CD14-positive monocyte (primary cell): ENCODE results near the gene RNF181. TPM values are rescaled to one million over a fixed set of nuclear protein-coding genes. Genes with fewer than 3 reads are reported as not detected.

Experiments used
- DNase-seq, 3 donors: peaks; one replicate each; pipeline ENCODE4 v3.0.0-alpha.2; 2011 to 2022
- H2AFZ ChIP-seq: 2 replicates; pipeline ENCODE4 v1.6.0; 2012; ENCODE audit warnings: mild to moderate bottlenecking, low read depth, low read length, inconsistent platforms; ENCODE audit not compliant: insufficient read depth, poor library complexity, severe bottlenecking
- H3K27ac ChIP-seq, 2 donors: 1 replicate in 1 of 2; 2 replicates in 1 of 2; pipeline ENCODE4 v1.5.1; 2012 to 2013; ENCODE audit warnings: low read length in 2 of 2, control low read depth in 1 of 2, inconsistent platforms in 1 of 2, low read depth in 1 of 2, mild to moderate bottlenecking in 1 of 2
- H3K27me3 ChIP-seq, 2 donors: one replicate each; pipeline versions ENCODE4 v1.6.0 to v1.6.1; 2011 to 2013; ENCODE audit warnings: low read length in 2 of 2; ENCODE audit not compliant: control insufficient read depth in 2 of 2, insufficient read depth in 2 of 2
- H3K36me3 ChIP-seq, 2 donors: replicated peaks in 1 of 2; 1 replicate in 1 of 2; 2 replicates in 1 of 2; pipeline versions ENCODE4 v1.5.1 to v1.6.1; 2012 to 2013; ENCODE audit warnings: low read length in 2 of 2, control low read depth in 1 of 2, inconsistent platforms in 1 of 2, mild to moderate bottlenecking in 1 of 2; ENCODE audit not compliant: insufficient read depth in 2 of 2, control insufficient read depth in 1 of 2
- H3K4me1 ChIP-seq, 2 donors: 1 replicate in 1 of 2; 2 replicates in 1 of 2; pipeline versions ENCODE4 v1.5.1 to v1.6.1; 2012 to 2013; ENCODE audit warnings: low read length in 2 of 2, control low read depth in 1 of 2, inconsistent platforms in 1 of 2, mild to moderate bottlenecking in 1 of 2, moderate library complexity in 1 of 2; ENCODE audit not compliant: insufficient read depth in 2 of 2, control insufficient read depth in 1 of 2
- H3K4me2 ChIP-seq: replicated peaks from 2 replicates; pipeline ENCODE3; 2012; ENCODE audit warnings: low read length, moderate library complexity, mild to moderate bottlenecking; ENCODE audit not compliant: poor library complexity, severe bottlenecking; ENCODE audit errors: extremely low read depth
- H3K4me3 ChIP-seq, 3 experiments: fragments of 200-600 bp in 1 of 3; sonication (generic) in 1 of 3; replicated peaks in 1 of 3; 1 replicate in 2 of 3; 2 replicates in 1 of 3; pipeline ENCODE4 v1.5.1; 2011 to 2013; ENCODE audit warnings: low read length in 3 of 3, mild to moderate bottlenecking in 3 of 3, control low read depth in 2 of 3, low read depth in 2 of 3, inconsistent platforms in 1 of 3, moderate library complexity in 1 of 3
- H3K79me2 ChIP-seq: 2 replicates; pipeline ENCODE4 v1.6.0; 2012; ENCODE audit warnings: mild to moderate bottlenecking, control low read depth, inconsistent platforms, low read length, moderate library complexity; ENCODE audit not compliant: insufficient read depth
- H3K9ac ChIP-seq: 2 replicates; pipeline ENCODE4 v1.6.0; 2017; ENCODE audit warnings: low read length, mild to moderate bottlenecking; ENCODE audit not compliant: insufficient read depth, poor library complexity, severe bottlenecking
- H3K9me3 ChIP-seq, 2 donors: replicated peaks in 1 of 2; 1 replicate in 1 of 2; 2 replicates in 1 of 2; pipeline versions ENCODE4 v1.5.1 to v1.6.1; 2012 to 2013; ENCODE audit warnings: low read length in 2 of 2, control low read depth in 1 of 2; ENCODE audit not compliant: control insufficient read depth in 1 of 2, insufficient read depth in 1 of 2
- H4K20me1 ChIP-seq: 2 replicates; pipeline ENCODE4 v1.6.0; 2012; ENCODE audit warnings: mild to moderate bottlenecking, low read length, control low read depth, moderate library complexity; ENCODE audit not compliant: insufficient read depth
- H3K27ac Mint-ChIP-seq, 7 donors: one replicate each; pipeline ENCODE4 v1.8.0; 2020; ENCODE audit warnings: mild to moderate bottlenecking in 7 of 7, mixed read lengths in 7 of 7, moderate library complexity in 6 of 7, inconsistent platforms in 2 of 7
- H3K27me3 Mint-ChIP-seq, 3 donors: one replicate each; pipeline ENCODE4 v1.8.0; 2021 to 2022; ENCODE audit warnings: low read depth in 3 of 3, mild to moderate bottlenecking in 3 of 3, mixed read lengths in 3 of 3, moderate library complexity in 3 of 3, inconsistent platforms in 1 of 3
- H3K36me3 Mint-ChIP-seq, 2 donors: one replicate each; pipeline ENCODE4 v1.8.0; 2020; ENCODE audit warnings: mixed read lengths in 2 of 2, inconsistent platforms in 1 of 2, mild to moderate bottlenecking in 1 of 2
- H3K4me1 Mint-ChIP-seq: one replicate; pipeline ENCODE4 v1.8.0; 2020; ENCODE audit warnings: mild to moderate bottlenecking, mixed read lengths
- H3K4me3 Mint-ChIP-seq, 2 donors: one replicate each; pipeline ENCODE4 v1.8.0; 2020; ENCODE audit warnings: mild to moderate bottlenecking in 2 of 2, mixed read lengths in 2 of 2, moderate library complexity in 1 of 2
- H3K9me3 Mint-ChIP-seq, 7 donors: one replicate each; pipeline ENCODE4 v1.8.0; 2020 to 2022; ENCODE audit warnings: mixed read lengths in 7 of 7, mild to moderate bottlenecking in 6 of 7, moderate library complexity in 6 of 7, inconsistent platforms in 2 of 7
- WGBS: methylation state at CpG from one replicate; pipeline ENCODE4 v1.1.5; 2013; ENCODE audit warnings: missing lambda C conversion rate; ENCODE audit not compliant: insufficient coverage; 5-methylcytosine and 5-hydroxymethylcytosine counted together
- intact Hi-C, 2 donors: fragments of 100-400 bp; cut with micrococcal nuclease; formaldehyde crosslinking; loops; one replicate each; pipeline versions ENCODE4 v1.15.0 to v1.15.1; 2023
- polyA plus RNA-seq, 3 donors: library from polyadenylated mRNA; depleted of rRNA in 1 of 3; unstranded in 2 of 3; stranded (reverse) in 1 of 3; fragments of 300-500 nt in 2 of 3; fragments of >200 nt in 1 of 3; fragmentation: Illumina TruSeq in 2 of 3; gene quantifications; 1 replicate in 2 of 3; 2 replicates in 1 of 3; pipeline ENCODE4 v1.2.3, GENCODE V29; 2012 to 2021
- TF ChIP-seq, protein P1 (sequence below): fragments of 200-600 bp; IDR thresholded peaks from one replicate; pipeline ENCODE4 v1.8.0; 2022; ENCODE audit warnings: antibody characterized with exemption, mild to moderate bottlenecking

The RNF181 gene
- polyA plus RNA-seq, 3 donors: 254 to 475 (median 382) TPM

DNA sequence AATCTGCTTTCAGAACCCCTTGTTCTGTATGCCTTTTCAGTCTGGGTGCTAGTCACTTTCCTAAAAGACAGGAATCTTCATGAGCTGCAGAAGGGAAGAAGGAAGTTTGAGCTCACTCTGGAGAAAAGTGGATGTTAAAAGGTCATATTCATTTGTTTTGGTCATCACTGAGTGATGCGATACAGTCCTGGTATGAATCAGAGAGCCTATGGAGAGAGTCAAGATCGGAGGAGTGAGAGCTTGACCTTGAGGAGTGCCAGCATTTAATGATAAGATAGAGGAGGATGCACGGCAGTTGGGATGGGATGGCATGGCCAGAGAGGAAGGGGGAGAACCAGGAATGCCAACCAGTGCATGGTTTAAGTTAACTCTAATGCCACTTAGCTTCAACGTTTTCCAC, 40.1 kb downstream of the RNF181 start:
- H3K36me3 Mint-ChIP-seq: peaks cover 81 to 99% of the 10 kb centered on the region in 2 donors
- WGBS: 100% methylated on average over 2 of the region's 4 CpGs

DNA sequence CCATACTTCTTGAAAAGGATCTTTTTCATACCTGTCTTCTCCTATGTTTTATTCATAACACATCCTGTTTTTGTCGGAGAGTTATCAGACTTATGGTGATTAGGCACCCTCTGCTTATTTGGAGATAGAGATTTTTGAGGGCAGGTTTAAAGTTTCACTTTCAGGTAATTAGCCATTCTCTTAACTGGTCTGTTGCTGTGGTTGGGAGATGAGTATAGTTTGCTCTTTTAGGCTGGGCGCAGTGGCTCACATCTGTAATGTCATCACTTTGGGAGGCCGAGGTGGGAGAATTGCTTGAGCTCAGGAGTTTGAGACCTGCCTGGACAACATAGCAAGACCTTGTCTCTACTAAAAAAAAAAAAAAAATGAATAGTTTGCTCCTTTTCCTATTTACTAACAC, 47.2 kb downstream of the RNF181 start:
- intact Hi-C loops: no loop called here
- peaks cover 87 to 96% of the 10 kb centered on the region in 2 donors for H3K36me3 ChIP-seq
- H3K4me3 ChIP-seq: no peak overlapping the region
- H3K36me3 Mint-ChIP-seq: peaks cover 88 to 98% of the 10 kb centered on the region in 2 donors
- no peak overlapping the region for H3K27ac ChIP-seq
- no peak overlapping the region for H3K9ac ChIP-seq
- peaks cover 4% of the 10 kb centered on the region for H3K79me2 ChIP-seq
- no peaks in the 10 kb centered on the region for H3K27me3 Mint-ChIP-seq
- peaks cover 5% of the 10 kb centered on the region in 2 donors for H3K4me1 ChIP-seq
- H2AFZ ChIP-seq: no peak overlapping the region
- H3K4me2 ChIP-seq: no peak overlapping the region
- no peaks in the 10 kb centered on the region for H3K27me3 ChIP-seq
- H3K27ac Mint-ChIP-seq: peak overlapping the region in 2 of 7 donors; percentile 48 to 68
- H4K20me1 ChIP-seq: no peaks in the 10 kb centered on the region
- H3K4me1 Mint-ChIP-seq: peaks cover 6% of the 10 kb centered on the region
- H3K4me3 Mint-ChIP-seq: no peak overlapping the region
- no peaks in the 10 kb centered on the region for H3K9me3 ChIP-seq
- H3K9me3 Mint-ChIP-seq: no peaks in the 10 kb centered on the region
- DNase-seq: no peak
- TF ChIP-seq, protein P1, sequence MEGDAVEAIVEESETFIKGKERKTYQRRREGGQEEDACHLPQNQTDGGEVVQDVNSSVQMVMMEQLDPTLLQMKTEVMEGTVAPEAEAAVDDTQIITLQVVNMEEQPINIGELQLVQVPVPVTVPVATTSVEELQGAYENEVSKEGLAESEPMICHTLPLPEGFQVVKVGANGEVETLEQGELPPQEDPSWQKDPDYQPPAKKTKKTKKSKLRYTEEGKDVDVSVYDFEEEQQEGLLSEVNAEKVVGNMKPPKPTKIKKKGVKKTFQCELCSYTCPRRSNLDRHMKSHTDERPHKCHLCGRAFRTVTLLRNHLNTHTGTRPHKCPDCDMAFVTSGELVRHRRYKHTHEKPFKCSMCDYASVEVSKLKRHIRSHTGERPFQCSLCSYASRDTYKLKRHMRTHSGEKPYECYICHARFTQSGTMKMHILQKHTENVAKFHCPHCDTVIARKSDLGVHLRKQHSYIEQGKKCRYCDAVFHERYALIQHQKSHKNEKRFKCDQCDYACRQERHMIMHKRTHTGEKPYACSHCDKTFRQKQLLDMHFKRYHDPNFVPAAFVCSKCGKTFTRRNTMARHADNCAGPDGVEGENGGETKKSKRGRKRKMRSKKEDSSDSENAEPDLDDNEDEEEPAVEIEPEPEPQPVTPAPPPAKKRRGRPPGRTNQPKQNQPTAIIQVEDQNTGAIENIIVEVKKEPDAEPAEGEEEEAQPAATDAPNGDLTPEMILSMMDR: no peak
- WGBS: no CpG with 5 or more reads among the region's 3 CpGs

More for the DNA sequence above, 40.1 kb downstream of the RNF181 start:
- Histone ChIP-seq H3K4me2 (no peak overlapping the region), H3K27me3 (no peaks in the 10 kb centered on the region), H2AFZ (no peak overlapping the region), H3K4me3 (no peak overlapping the region), H3K36me3 (peaks cover 79 to 95% of the 10 kb centered on the region in 2 donors), H3K27ac (peak overlapping the region in 1 of 2 donors; percentile 65), H3K9me3 (no peaks in the 10 kb centered on the region), H3K79me2 (peaks cover 21% of the 10 kb centered on the region), H4K20me1 (peaks cover 11% of the 10 kb centered on the region), H3K4me1 (no peaks in the 10 kb centered on the region), H3K9ac (no peak overlapping the region)
- intact Hi-C loops: loop anchor here in 1 of 2 donors (5.0 to 10.0 kb wide), 2 partner anchors 89 to 177 kb away; no protein-coding TSS in a partner anchor
- DNase-seq: no peak
- H3K9me3 Mint-ChIP-seq: no peaks in the 10 kb centered on the region
- H3K27me3 Mint-ChIP-seq: no peaks in the 10 kb centered on the region
- TF ChIP-seq, protein P1: no peak
- peaks cover 7% of the 10 kb centered on the region for H3K4me1 Mint-ChIP-seq
- no peak overlapping the region for H3K4me3 Mint-ChIP-seq
- H3K27ac Mint-ChIP-seq: peak overlapping the region in 3 of 7 donors; percentile 1 to 38 (median 20)
